Neuron (in vitro differentiated cells): Measurements from ENCODE around the gene GXYLT2.
"Not testable (repeated sequence)": the region's sequence is repeated elsewhere in the genome, so short reads cannot be mapped to it uniquely, and the experiment has no call there.

Source experiments
- H2AFZ ChIP-seq: one replicate; pipeline ENCODE4 v1.6.1; 2013; ENCODE audit warnings: low read depth, mild to moderate bottlenecking, inconsistent platforms, low read length, moderate library complexity
- H3K27me3 ChIP-seq: one replicate; pipeline ENCODE4 v1.6.1; 2013; ENCODE audit warnings: low read length; ENCODE audit not compliant: insufficient read depth
- H3K36me3 ChIP-seq: one replicate; pipeline ENCODE4 v1.6.1; 2013; ENCODE audit warnings: low read length; ENCODE audit not compliant: insufficient read depth
- H3K4me1 ChIP-seq: one replicate; pipeline ENCODE4 v1.6.1; 2013; ENCODE audit warnings: low read length; ENCODE audit not compliant: insufficient read depth
- H3K4me3 ChIP-seq: 2 replicates; pipeline ENCODE4 v1.5.1; 2013; ENCODE audit warnings: mild to moderate bottlenecking, low read length, moderate library complexity
- H3K9me3 ChIP-seq: one replicate; pipeline ENCODE4 v1.6.1; 2013; ENCODE audit warnings: low read length

Gene GXYLT2

DNA sequence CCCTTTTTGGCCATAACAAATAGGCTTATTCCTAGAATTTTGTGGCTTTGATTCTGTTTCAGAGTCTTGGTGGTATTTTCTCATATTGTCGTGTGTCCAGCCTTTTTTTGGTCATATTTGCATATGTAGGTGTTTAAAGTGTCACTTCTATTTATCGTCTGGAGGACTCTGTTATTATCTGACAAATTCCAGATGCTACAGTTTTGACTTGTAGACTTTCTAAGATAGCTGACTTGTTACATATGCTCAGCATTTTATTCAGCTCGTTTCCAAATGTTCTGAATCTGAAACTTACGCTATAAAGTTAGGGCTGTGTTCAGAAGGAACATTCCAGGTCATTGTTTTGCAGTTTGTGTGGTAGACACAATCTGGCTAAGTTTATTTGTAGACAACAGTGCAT is 110.6 kb downstream of the GXYLT2 start:
- Histone ChIP-seq H3K36me3 (peaks cover 47% of the 10 kb centered on the region), H3K4me3 (peak overlapping the region; percentile 69), H3K27me3 (no peaks in the 10 kb centered on the region), H3K9me3 (no peaks in the 10 kb centered on the region), H3K4me1 (peaks cover 23% of the 10 kb centered on the region), H2AFZ (no peak overlapping the region)

DNA sequence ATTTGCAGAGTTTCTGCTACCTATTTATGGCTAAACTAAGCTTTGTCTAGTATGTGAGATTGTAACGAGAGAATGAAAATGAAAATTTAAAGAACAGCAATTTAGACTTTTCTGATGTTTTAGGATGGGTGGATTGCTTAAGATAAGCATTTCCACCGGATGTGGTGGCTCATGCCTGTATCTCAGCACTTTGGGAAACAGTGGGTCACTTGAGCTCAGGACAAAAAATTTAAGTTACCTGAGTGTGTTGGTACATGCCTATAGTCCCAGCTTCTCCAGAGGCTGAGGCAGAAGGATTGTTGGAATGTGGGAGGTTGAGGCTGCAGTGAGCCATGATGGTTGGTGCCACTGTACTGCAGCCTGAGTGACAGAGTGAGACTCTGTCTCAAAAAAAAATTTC is 112.1 kb downstream of the GXYLT2 start:
- H3K36me3 ChIP-seq = peaks cover 56% of the 10 kb centered on the region
- H3K27me3 ChIP-seq = no peaks in the 10 kb centered on the region
- H3K4me1 ChIP-seq = peaks cover 23% of the 10 kb centered on the region
- H3K4me3 ChIP-seq = no peak overlapping the region
- H2AFZ ChIP-seq = no peak overlapping the region
- no peaks in the 10 kb centered on the region for H3K9me3 ChIP-seq

DNA sequence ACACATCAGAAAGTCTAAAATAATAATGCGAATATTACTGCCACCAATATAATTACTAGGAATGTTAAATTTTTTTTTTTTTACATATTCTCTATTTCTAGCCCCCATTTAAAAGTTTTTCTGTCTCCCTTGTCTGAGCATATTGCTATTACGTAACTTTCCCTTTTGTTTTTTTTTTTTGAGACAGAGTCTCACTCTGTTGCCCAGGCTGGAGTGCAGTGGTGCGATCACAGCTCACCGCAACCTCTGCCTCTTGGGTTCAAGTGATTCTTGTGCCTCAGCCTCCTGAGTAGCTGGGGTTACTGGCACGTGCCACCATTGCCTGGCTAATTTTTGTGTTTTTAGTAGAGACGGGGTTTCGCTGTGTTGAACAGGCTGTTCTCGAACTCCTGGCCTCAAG is 115.2 kb downstream of the GXYLT2 start:
- H3K36me3 ChIP-seq = peaks cover 75% of the 10 kb centered on the region
- not testable (repeated sequence) for H3K4me3 ChIP-seq, H3K27me3 ChIP-seq

DNA sequence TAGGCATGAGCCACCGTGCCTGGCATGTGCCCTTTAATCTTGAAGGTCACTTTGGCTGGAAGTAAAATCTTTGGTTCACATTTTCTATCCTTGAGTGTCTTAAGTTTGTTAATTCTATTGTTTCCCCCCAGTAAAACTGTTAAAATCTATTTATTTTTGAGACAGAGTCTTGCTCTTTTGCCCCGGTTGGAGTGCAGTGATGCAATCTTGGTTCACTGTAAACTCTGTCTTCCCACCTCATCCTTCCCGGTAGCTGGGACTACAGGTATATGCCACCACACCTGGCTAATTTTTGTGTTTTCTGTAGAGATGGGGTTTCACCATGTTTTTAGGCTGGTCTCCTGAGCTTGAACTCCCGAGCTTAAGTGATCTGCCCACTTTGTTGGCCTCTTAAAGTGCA is 116.5 kb downstream of the GXYLT2 start:
- H3K36me3 ChIP-seq = peaks cover 71% of the 10 kb centered on the region

More for the DNA sequence above, 115.2 kb downstream of the GXYLT2 start:
- H2AFZ ChIP-seq, H3K9me3 ChIP-seq: not testable (repeated sequence)
- H3K4me1 ChIP-seq = peaks cover 20% of the 10 kb centered on the region

DNA sequence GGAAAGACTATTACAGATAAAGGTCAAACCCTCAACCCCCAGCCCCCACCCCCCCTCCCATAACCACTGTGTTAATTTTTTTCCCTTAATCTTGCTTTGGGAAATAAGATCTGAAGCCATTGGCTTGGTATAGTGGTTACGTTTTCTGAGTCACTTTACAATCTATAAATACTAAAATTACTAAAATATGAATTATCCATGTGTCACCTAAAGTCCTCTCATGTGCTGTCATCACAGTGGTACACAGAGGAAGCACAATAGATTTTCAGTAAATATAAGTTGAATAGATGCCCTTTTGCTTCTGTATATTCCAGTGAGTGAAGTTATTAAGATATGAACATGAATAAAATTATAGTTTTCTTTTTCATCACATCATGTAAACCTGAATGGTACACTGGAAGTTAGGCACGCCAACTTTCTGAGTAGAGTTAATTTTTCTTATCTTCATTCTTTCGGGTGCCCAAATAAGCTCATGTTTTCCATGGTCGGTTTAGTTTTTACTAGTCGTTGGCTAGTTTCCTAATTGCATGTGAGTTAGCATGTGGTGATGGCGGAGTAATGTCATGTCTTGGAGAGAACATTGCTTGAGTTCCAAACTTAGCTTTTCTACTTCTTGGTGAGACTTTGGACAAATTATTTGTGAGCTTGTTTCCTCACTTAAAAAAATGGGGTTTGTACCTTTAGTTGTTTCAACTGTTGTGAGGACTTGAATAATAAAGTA is 120.3 kb downstream of the GXYLT2 start:
- Histone ChIP-seq H3K9me3 (no peaks in the 10 kb centered on the region), H3K4me3 (no peak overlapping the region), H3K36me3 (peaks cover 52% of the 10 kb centered on the region), H3K27me3 (no peaks in the 10 kb centered on the region), H3K4me1 (no peaks in the 10 kb centered on the region), H2AFZ (no peak overlapping the region)

More for the DNA sequence above, 116.5 kb downstream of the GXYLT2 start:
- Histone ChIP-seq H3K27me3 (no peaks in the 10 kb centered on the region), H3K4me1 (peaks cover 8% of the 10 kb centered on the region), H3K4me3 (no peak overlapping the region), H2AFZ (no peak overlapping the region), H3K9me3 (no peaks in the 10 kb centered on the region)

DNA sequence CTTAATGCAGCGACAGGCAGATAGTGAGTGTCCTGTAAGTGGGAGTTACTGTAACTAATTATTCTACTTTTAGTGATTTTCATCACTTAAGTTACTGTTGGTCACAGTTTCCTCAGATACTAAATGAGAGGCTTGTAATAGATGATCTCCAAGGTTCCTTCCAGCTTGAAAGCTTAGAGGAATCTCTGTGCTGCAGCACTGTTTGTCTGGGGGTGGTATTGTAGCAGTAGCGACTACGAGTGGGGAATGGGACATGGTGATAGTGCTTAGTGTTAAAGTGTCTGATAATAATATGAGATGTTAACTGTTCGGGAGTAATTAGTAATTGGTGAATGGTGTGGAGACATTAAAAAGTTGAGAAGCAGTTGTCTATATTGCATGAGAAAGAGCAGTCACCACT is 121.2 kb downstream of the GXYLT2 start:
- Histone ChIP-seq H3K36me3 (peaks cover 46% of the 10 kb centered on the region), H3K4me3 (no peak overlapping the region), H3K9me3 (no peaks in the 10 kb centered on the region), H3K27me3 (no peaks in the 10 kb centered on the region), H3K4me1 (no peaks in the 10 kb centered on the region), H2AFZ (no peak overlapping the region)

DNA sequence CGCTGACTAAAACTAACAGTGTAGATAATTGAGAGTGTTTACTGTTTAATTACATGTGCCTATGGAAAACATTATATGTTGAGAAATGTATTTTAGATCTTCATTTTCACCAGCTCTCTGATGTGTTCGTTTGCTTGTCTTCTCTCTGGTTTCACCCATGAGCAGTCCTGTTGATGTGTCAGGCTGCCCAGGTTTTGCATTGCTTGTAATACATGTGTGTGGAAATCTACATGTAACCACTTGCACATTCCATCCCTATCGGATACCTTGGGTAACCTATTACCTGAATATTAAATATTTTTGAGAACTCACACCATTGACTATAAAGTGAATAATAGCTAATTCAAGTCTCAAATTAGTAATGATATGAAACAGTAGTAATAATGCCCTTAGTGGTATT is 121.9 kb downstream of the GXYLT2 start:
- Histone ChIP-seq H3K36me3 (peaks cover 41% of the 10 kb centered on the region), H3K27me3 (no peaks in the 10 kb centered on the region)

DNA sequence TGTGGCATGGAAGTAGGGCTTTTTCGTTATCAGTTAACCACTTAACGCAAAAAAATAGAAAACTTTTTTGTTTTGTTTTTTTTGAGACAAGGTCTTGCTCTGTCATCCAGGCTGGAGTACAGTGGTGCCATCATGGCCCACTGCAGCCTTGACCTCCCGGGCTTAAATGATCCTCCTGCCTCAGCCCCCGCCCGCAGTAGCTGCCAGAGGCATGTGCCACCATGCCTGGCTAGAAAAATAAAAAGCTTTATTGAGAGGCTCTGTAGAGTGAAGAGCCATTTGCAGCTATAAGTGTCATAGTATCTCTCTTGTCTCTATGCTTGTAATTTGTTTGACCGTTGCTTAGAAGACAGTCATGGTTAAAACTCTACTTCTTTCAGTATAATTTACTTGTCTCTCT is 122.3 kb downstream of the GXYLT2 start:
- H3K36me3 ChIP-seq = peaks cover 42% of the 10 kb centered on the region
- no peak overlapping the region for H3K4me3 ChIP-seq
- no peak overlapping the region for H2AFZ ChIP-seq
- no peaks in the 10 kb centered on the region for H3K4me1 ChIP-seq
- no peaks in the 10 kb centered on the region for H3K9me3 ChIP-seq
- no peaks in the 10 kb centered on the region for H3K27me3 ChIP-seq

More for the DNA sequence above, 121.9 kb downstream of the GXYLT2 start:
- H3K9me3 ChIP-seq = no peaks in the 10 kb centered on the region
- H3K4me1 ChIP-seq = no peaks in the 10 kb centered on the region
- H2AFZ ChIP-seq = no peak overlapping the region
- no peak overlapping the region for H3K4me3 ChIP-seq

DNA sequence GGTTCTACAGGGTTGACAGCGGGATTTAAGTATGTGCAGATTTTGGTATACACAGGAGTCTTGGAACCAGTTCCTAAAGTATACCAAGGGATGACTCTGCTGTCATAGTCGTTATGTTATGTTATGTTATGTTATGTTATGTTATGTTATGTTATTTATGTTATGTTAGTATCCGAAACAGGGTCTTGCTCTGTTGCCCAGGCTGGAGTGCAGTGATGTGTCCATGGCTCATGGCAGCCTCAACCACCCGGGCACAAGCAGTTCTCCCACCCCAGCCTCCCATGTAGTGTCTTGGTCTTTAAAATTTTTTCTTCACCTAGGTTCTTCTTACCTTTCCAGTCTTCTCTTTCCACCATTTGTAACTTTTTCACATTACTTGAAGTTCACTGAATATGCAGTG is 130.5 kb downstream of the GXYLT2 start:
- H2AFZ ChIP-seq = no peak overlapping the region
- peaks cover 9% of the 10 kb centered on the region for H3K36me3 ChIP-seq
- H3K9me3 ChIP-seq = no peaks in the 10 kb centered on the region
- H3K4me3 ChIP-seq = no peak overlapping the region
- H3K4me1 ChIP-seq = no peaks in the 10 kb centered on the region
- no peaks in the 10 kb centered on the region for H3K27me3 ChIP-seq

DNA sequence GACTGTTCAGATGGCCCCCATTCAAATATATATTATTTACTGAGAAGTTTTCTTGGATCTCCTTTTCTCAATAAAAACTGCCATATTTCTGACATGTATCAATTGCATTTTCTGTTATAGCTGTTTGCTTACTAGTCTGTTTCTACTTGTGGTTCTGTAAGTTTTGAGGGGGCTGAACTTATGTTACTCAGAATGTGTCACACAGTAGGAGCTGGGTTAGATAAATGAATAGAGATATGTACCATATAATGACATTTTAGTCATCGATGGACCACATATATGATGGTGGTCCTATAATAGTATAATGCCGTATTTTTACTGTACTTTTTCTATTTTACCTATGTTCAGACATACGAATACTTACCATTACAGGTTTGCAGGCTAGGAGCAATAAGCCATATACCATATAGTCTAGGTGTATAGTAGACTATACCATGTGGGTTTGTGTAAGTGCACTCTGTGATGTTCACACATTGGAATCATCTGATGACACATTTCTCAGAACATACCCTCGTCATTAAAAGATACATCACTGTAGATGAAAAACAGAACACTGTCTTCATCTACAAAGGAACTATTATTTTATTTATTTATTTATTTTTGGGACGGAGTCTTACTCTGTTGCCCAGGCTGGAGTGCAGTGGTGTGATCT is 131.1 kb downstream of the GXYLT2 start:
- no peaks in the 10 kb centered on the region for H3K27me3 ChIP-seq
- H3K9me3 ChIP-seq = no peaks in the 10 kb centered on the region
- no peak overlapping the region for H2AFZ ChIP-seq
- no peak overlapping the region for H3K4me3 ChIP-seq
- H3K4me1 ChIP-seq = no peaks in the 10 kb centered on the region
- H3K36me3 ChIP-seq = peaks cover 9% of the 10 kb centered on the region

DNA sequence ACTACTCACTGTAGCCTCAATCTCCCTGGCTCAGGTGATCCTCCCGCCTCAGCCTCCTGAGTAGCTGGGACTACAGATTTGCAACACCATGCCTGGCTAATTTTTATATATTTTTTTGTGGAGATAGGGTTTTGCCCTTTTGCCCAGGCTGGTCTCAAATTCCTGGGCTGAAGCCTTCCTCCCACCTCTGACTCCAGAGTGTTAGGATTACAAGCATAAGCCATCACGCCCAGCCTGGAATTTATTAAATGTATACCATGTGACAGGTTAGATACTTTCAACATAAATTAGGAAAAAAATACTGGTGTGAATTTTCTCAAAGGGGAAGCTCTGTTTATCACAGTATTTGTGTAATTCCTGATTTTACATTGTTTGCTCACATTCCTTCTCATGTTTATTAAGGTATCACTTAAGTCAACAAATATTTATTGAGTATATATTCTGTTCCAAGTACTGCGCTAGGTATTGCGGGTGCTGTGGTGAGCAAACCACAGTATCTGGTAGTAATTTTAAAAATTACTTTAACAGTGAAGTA is 133.5 kb downstream of the GXYLT2 start:
- Histone ChIP-seq H3K4me3 (no peak overlapping the region), H3K27me3 (no peaks in the 10 kb centered on the region), H2AFZ (no peak overlapping the region), H3K9me3 (no peaks in the 10 kb centered on the region), H3K4me1 (peaks cover 8% of the 10 kb centered on the region), H3K36me3 (peaks cover 6% of the 10 kb centered on the region)

DNA sequence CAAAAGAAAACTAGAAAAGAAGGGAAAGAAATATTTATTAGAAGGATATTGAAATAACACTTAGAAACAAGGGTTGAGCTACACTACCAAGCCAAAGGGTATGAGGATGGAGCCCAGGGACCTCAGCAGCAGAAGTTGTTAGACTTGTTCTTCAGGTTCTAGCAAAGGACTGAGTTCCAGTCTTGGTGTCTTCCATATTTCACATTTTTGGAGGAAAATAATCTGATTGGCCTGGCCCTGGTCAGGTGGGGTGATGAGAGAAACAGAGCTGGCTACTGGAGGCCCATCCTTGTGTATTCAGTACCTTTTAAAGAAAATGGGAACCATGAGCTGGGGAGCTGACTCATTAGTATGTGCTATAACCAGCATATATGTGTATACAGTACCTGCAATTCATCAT is 137.0 kb downstream of the GXYLT2 start:
- Histone ChIP-seq H2AFZ (no peak overlapping the region), H3K4me1 (peaks cover 10% of the 10 kb centered on the region), H3K9me3 (no peaks in the 10 kb centered on the region), H3K27me3 (no peaks in the 10 kb centered on the region), H3K4me3 (no peak overlapping the region), H3K36me3 (peaks cover 7% of the 10 kb centered on the region)

DNA sequence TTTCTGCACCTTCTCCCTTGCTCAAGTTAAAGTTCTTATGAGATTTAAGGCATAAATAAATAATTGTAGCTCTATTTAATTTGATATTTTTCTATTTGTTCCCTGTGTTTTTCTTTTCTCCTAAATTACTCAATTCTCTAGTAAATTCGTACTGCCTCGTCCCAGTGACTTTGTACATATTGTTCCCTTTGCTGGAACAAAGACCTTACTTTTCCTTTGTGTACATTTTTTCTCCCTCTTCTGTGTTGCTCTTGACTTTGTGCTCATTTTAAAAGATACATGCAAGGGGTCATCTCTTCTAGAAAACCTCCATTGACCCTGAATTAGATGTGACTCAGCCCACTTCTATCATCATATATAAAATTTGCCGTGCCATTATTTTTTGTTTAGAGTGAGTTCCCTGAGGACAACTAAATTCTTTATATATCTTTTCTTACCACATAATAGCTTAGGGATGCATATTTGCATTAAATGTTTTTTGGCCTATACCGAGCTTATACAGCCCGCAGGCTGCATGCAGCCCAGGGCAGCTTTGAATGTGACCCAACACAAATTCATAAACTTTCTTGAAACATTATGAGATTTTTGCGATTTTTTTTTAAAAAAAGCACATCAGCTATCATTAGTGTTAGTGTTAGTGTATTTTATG is 138.4 kb downstream of the GXYLT2 start:
- Histone ChIP-seq H3K9me3 (no peaks in the 10 kb centered on the region), H3K4me3 (no peak overlapping the region), H2AFZ (no peak overlapping the region), H3K27me3 (no peaks in the 10 kb centered on the region), H3K4me1 (peaks cover 10% of the 10 kb centered on the region), H3K36me3 (peaks cover 9% of the 10 kb centered on the region)
